T-cell (primary cell): ENCODE results near the gene TMEM178A. TPM values are rescaled to one million over a fixed set of nuclear protein-coding genes. Genes with fewer than 3 reads are reported as not detected.

Experiments used
- ATAC-seq, 4 experiments: fragments of 200-7000 bp in 3 of 4; fragments of 150-1000 bp in 1 of 4; cut with Tn5 transposase; replicated peaks in 1 of 4; 1 replicate in 3 of 4; 2 replicates in 1 of 4; pipeline ENCODE4 v1.10.0; 2021; ENCODE audit warnings: moderate library complexity in 3 of 4, mild to moderate bottlenecking in 2 of 4, moderate number of reproducible peaks in 1 of 4
- CTCF ChIA-PET, 2 donors: fragments of 300-600 bp; sonication (Branson Sonifier 250); formaldehyde crosslinking; loops; one replicate each; lab custom pipeline; 2022; ENCODE audit warnings: antibody characterized with exemption in 2 of 2; lab: Charles Lee
- POLR2A ChIA-PET, 2 donors: fragments of 300-600 bp; sonication (Branson Sonifier 250); formaldehyde crosslinking; loops; one replicate each; lab custom pipeline; 2022; ENCODE audit warnings: antibody characterized with exemption in 2 of 2; lab: Charles Lee
- DNase-seq, 35 experiments: peaks; one replicate each; pipeline versions ENCODE4 v3.0.0 to v3.0.0-alpha.2; 2013 to 2023
- H3K27ac ChIP-seq: one replicate; pipeline ENCODE4 v1.5.1; 2013; ENCODE audit warnings: low read length
- H3K27me3 ChIP-seq, 2 experiments: replicated peaks in 1 of 2; 1 replicate in 1 of 2; 2 replicates in 1 of 2; pipeline versions ENCODE4 v1.6.1 to v1.7.0; 2013; ENCODE audit warnings: low read length in 1 of 2, mixed read lengths in 1 of 2; ENCODE audit not compliant: control insufficient read depth in 2 of 2, insufficient read depth in 2 of 2; ENCODE audit errors: extremely low read depth in 1 of 2
- H3K36me3 ChIP-seq, 2 donors: 1 replicate in 1 of 2; 2 replicates in 1 of 2; pipeline versions ENCODE4 v1.6.1 to v1.7.0; 2013; ENCODE audit warnings: low read length in 1 of 2; ENCODE audit not compliant: control insufficient read depth in 2 of 2, insufficient read depth in 1 of 2; ENCODE audit errors: extremely low read depth in 1 of 2
- H3K4me1 ChIP-seq, 2 experiments: 1 replicate in 1 of 2; 2 replicates in 1 of 2; pipeline versions ENCODE4 v1.6.1 to v1.7.0; 2013; ENCODE audit warnings: low read length in 2 of 2, mixed read lengths in 1 of 2; ENCODE audit not compliant: insufficient read depth in 2 of 2, control insufficient read depth in 1 of 2; ENCODE audit errors: extremely low read depth in 1 of 2
- H3K4me3 ChIP-seq, 2 donors: 1 replicate in 1 of 2; 2 replicates in 1 of 2; pipeline versions ENCODE4 v1.5.1 to v1.7.0; 2013; ENCODE audit warnings: mild to moderate bottlenecking in 2 of 2, low read length in 1 of 2, moderate library complexity in 1 of 2; ENCODE audit not compliant: control insufficient read depth in 1 of 2; ENCODE audit errors: extremely low read depth in 1 of 2
- H3K9me3 ChIP-seq: 2 replicates; pipeline ENCODE4 v1.7.0; 2013
- H3K27ac Mint-ChIP-seq, 2 donors: one replicate each; pipeline ENCODE4 v1.8.0; 2020 to 2021; ENCODE audit warnings: mild to moderate bottlenecking in 2 of 2, mixed read lengths in 2 of 2
- H3K27me3 Mint-ChIP-seq, 2 donors: one replicate each; pipeline ENCODE4 v1.8.0; 2021 to 2022; ENCODE audit warnings: mixed read lengths in 2 of 2
- H3K36me3 Mint-ChIP-seq: one replicate; pipeline ENCODE4 v1.8.0; 2021; ENCODE audit warnings: mixed read lengths
- H3K4me1 Mint-ChIP-seq, 3 donors: one replicate each; pipeline ENCODE4 v1.8.0; 2020 to 2022; ENCODE audit warnings: mixed read lengths in 3 of 3, mild to moderate bottlenecking in 1 of 3
- H3K4me3 Mint-ChIP-seq, 3 donors: one replicate each; pipeline ENCODE4 v1.8.0; 2020 to 2022; ENCODE audit warnings: mild to moderate bottlenecking in 3 of 3, mixed read lengths in 3 of 3, moderate library complexity in 3 of 3
- H3K9me3 Mint-ChIP-seq, 3 donors: one replicate each; pipeline ENCODE4 v1.8.0; 2020 to 2022; ENCODE audit warnings: mixed read lengths in 3 of 3
- WGBS: methylation state at CpG from one replicate; pipeline ENCODE4 v1.1.5; 2013; ENCODE audit warnings: missing lambda C conversion rate; ENCODE audit not compliant: insufficient coverage; 5-methylcytosine and 5-hydroxymethylcytosine counted together
- total RNA-seq, 35 experiments: library from RNA in 6 of 35; stranded (reverse) in 6 of 35; fragments of 120-200 nt in 1 of 35; gene quantifications; one replicate each; pipeline versions ENCODE4 v1.2.1 to v1.2.4 and lab custom pipeline; 2013 to 2026

Gene TMEM178A
- total RNA-seq, 5 donors from 2014 or later (not counting 1 experiment from before 2014, with no cell fraction given) = 0.32 to 0.47 (median 0.45) TPM; not detected in 2

DNA sequence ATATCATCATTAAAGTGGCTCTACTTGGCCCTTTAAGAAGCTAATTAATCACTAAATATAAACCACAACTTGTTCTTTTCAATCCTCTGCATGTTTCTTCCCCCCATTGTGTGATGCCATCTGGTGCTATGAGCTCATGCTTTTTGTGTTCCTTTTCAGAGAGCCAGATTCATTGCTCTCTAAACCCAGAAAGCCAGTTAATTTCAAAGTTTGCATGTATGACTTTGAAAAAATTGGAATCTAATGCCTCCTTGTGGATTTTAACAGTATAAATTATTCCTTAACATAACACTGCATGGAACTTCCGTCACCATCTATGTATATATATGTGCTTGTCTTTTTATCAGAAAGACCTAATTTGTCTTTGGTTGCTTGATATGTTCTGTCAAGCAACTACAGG, 31.1 kb downstream of the TMEM178A start:
- Histone ChIP-seq H3K36me3 (no peaks in the 10 kb centered on the region), H3K4me1 (no peaks in the 10 kb centered on the region), H3K9me3 (peaks cover 4% of the 10 kb centered on the region), H3K27me3 (peaks cover 0 to 2% of the 10 kb centered on the region in 2 experiments), H3K4me3 (no peak overlapping the region), H3K27ac (no peak overlapping the region)
- Mint-ChIP-seq H3K36me3 (no peaks in the 10 kb centered on the region), H3K4me3 (no peak overlapping the region), H3K9me3 (peaks cover 11 to 22% (median 13%) of the 10 kb centered on the region in 3 donors), H3K27me3 (peaks cover 0 to 14% of the 10 kb centered on the region in 2 donors), H3K4me1 (no peaks in the 10 kb centered on the region), H3K27ac (no peak overlapping the region)
- WGBS = no CpG with 5 or more reads among the region's 1 CpG
- ATAC-seq (no peak), DNase-seq (no peak)
- POLR2A ChIA-PET = no interaction called here
- CTCF ChIA-PET = no interaction called here

DNA sequence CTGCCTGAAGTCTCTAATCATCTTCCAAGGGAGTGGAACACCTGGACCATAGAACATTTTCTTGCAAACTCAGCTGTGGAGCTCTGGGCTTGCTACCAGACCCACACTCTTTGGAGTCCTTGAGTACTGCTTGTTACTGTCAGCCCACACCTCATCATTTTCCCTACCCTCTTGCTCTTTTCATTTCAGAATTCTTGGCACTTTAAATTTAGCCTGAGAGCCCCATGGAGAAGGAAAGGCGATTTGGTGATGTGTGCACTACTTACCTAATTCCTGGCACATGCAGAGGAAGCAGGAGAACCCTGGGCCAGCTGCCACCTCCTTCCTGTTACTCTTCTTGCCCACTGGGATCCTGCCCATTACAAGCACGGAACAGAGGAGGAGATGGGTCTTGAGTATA, 31.7 kb downstream of the TMEM178A start:
- ATAC-seq = no peak
- ChIA-PET CTCF (no interaction called here), POLR2A (no interaction called here)
- Histone ChIP-seq H3K9me3 (peaks cover 7% of the 10 kb centered on the region), H3K4me1 (no peaks in the 10 kb centered on the region), H3K36me3 (no peaks in the 10 kb centered on the region), H3K27me3 (peaks cover 0 to 2% of the 10 kb centered on the region in 2 experiments), H3K27ac (no peak overlapping the region), H3K4me3 (no peak overlapping the region)
- Mint-ChIP-seq H3K4me3 (no peak overlapping the region), H3K27me3 (peaks cover 0 to 14% of the 10 kb centered on the region in 2 donors), H3K36me3 (no peaks in the 10 kb centered on the region), H3K27ac (no peak overlapping the region), H3K9me3 (peaks cover 14 to 27% (median 18%) of the 10 kb centered on the region in 3 donors), H3K4me1 (no peaks in the 10 kb centered on the region)
- no peak for DNase-seq
- WGBS = no CpG with 5 or more reads among the region's 2 CpGs

DNA sequence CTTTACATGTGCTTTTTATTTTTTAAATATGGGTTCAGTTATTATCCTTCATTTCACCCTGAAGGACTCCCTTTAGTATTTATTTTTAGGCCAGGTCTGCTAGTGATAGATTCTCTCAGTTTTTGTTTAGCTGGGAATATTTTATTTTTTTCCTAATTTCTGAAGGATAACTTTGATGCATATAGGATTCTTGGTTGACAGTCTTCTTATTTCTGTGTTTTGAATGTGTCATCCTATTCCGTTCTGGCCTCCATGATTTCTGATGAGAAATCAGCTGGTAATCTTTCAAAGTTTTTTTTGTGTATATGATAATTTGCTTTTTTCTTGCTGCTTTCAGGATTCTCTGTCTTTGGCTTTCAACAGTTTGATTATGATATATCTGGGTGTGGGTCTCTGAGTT, 35.4 kb downstream of the TMEM178A start:
- no peaks in the 10 kb centered on the region for H3K36me3 Mint-ChIP-seq

DNA sequence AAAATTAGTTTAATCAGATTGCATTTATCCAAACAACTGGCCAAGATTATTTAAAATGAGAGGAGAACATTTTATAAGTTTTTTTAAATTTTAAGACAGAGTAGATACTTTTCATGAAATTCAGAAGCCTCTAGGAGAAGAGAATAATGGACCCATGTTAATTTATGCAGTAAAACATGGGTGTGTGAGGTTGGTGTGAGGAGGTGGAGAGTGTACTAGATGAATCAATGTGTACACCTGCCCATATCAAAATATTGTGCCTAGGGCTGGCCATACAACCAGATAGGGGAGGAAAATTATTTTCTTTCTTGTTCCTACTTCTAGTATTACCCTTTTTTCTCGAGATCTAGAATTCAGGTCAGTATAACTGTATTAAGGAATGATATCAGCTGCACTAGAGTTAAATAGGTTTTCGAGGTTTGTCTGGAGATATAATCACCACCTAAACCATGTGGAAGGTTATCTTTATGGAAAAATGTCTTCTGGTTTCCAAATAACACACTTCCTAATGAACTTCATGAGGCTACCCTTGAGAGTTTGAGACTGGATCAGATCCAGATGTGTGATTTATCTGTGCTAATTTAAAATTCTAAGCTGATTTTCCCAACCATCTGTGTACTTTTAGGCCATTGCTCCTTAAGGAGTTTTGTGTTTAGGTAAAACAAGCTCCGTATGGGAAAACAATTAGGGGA, 37.6 kb downstream of the TMEM178A start:
- Mint-ChIP-seq H3K4me1 (no peaks in the 10 kb centered on the region), H3K36me3 (no peaks in the 10 kb centered on the region), H3K27ac (no peak overlapping the region), H3K27me3 (peaks cover 11 to 19% of the 10 kb centered on the region in 2 donors), H3K9me3 (peaks cover 18 to 27% (median 18%) of the 10 kb centered on the region in 3 donors), H3K4me3 (no peak overlapping the region)
- no peak overlapping the region for H3K27ac ChIP-seq
- no peak for DNase-seq
- no peak for ATAC-seq
- peaks cover 0 to 2% of the 10 kb centered on the region in 2 experiments for H3K27me3 ChIP-seq
- no peaks in the 10 kb centered on the region for H3K4me1 ChIP-seq
- CTCF ChIA-PET = interaction anchor here (0.7 kb wide), 2 partner anchors 26 to 32 kb away, joined by 3 read pairs; no protein-coding TSS in a partner anchor
- H3K36me3 ChIP-seq = no peaks in the 10 kb centered on the region
- H3K9me3 ChIP-seq = peaks cover 7% of the 10 kb centered on the region
- no CpG with 5 or more reads among the region's 3 CpGs for WGBS
- H3K4me3 ChIP-seq = no peak overlapping the region
- POLR2A ChIA-PET = no interaction called here

More for the DNA sequence above, 35.4 kb downstream of the TMEM178A start:
- Mint-ChIP-seq H3K4me1 (no peaks in the 10 kb centered on the region), H3K4me3 (no peak overlapping the region), H3K27me3 (peaks cover 3 to 10% of the 10 kb centered on the region in 2 donors), H3K27ac (no peak overlapping the region), H3K9me3 (peaks cover 14 to 27% (median 18%) of the 10 kb centered on the region in 3 donors)
- ChIA-PET CTCF (no interaction called here), POLR2A (no interaction called here)
- no peak for DNase-seq
- Histone ChIP-seq H3K4me1 (no peaks in the 10 kb centered on the region), H3K9me3 (peaks cover 7% of the 10 kb centered on the region), H3K27me3 (peaks cover 0 to 2% of the 10 kb centered on the region in 2 experiments), H3K4me3 (no peak overlapping the region), H3K36me3 (no peaks in the 10 kb centered on the region), H3K27ac (no peak overlapping the region)
- 100% methylated on average over 1 of the region's 1 CpG for WGBS
- no peak for ATAC-seq

DNA sequence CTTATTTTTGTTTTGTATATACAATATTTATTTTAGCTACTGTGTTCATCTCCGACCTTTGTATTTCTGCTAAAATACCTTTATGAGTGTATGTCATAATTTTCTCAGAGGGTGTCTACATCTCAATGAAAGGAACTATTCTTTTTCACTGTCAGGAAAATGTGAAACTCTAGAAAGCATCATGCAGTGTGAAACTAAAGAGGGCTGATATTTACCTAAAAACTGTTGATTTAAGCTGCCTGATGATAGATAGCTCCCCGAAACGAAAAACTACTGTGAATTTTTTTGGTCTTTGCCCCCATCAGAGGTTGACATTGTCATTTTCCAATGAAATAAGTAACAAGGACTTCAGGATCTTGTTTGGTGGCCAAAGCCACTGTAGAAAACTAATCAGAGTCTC, 38.8 kb downstream of the TMEM178A start:
- Mint-ChIP-seq H3K36me3 (no peaks in the 10 kb centered on the region), H3K9me3 (peaks cover 18 to 24% (median 18%) of the 10 kb centered on the region in 3 donors), H3K27me3 (peaks cover 12 to 15% of the 10 kb centered on the region in 2 donors), H3K27ac (no peak overlapping the region), H3K4me3 (no peak overlapping the region), H3K4me1 (no peaks in the 10 kb centered on the region)
- Histone ChIP-seq H3K36me3 (no peaks in the 10 kb centered on the region), H3K27ac (no peak overlapping the region), H3K27me3 (no peaks in the 10 kb centered on the region), H3K4me3 (no peak overlapping the region), H3K9me3 (peaks cover 7% of the 10 kb centered on the region), H3K4me1 (no peaks in the 10 kb centered on the region)
- ChIA-PET POLR2A (no interaction called here), CTCF (no interaction called here)
- no CpG with 5 or more reads among the region's 3 CpGs for WGBS
- ATAC-seq (no peak), DNase-seq (no peak)

DNA sequence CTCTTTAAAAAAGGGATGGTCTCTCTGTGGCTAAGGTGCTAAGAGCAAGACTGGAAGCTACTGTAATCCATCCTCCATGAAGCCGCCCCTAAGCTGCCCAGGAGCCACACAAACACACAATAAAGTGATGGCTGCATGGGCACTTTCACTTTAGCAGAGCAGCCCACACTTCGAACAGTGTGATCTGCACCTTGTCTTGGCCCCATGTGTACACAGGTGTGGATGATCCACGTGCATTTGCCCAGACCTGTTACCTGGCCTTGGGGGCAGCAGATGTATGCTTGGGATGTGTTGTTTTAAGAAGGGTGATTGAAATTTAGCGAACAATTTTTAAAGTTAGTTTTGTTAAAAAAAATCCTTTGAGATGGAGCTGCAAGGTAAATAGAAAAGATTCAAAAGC, 39.9 kb downstream of the TMEM178A start:
- POLR2A ChIA-PET = no interaction called here
- Mint-ChIP-seq H3K36me3 (no peaks in the 10 kb centered on the region), H3K9me3 (peaks cover 12 to 18% (median 15%) of the 10 kb centered on the region in 3 donors), H3K4me3 (no peak overlapping the region), H3K4me1 (no peaks in the 10 kb centered on the region), H3K27ac (no peak overlapping the region), H3K27me3 (peaks cover 10 to 15% of the 10 kb centered on the region in 2 donors)
- Histone ChIP-seq H3K27me3 (no peaks in the 10 kb centered on the region), H3K9me3 (peaks cover 5% of the 10 kb centered on the region), H3K4me1 (no peaks in the 10 kb centered on the region), H3K36me3 (no peaks in the 10 kb centered on the region), H3K27ac (no peak overlapping the region), H3K4me3 (no peak overlapping the region)
- no peak for DNase-seq
- no peak for ATAC-seq
- 50% methylated on average over 2 of the region's 4 CpGs for WGBS
- CTCF ChIA-PET = no interaction called here
